Lung (tissue), 12 donors: Measurements from ENCODE around the gene TJP2. TPM values are rescaled to one million over a fixed set of nuclear protein-coding genes. Genes with fewer than 3 reads are reported as not detected.
A peak's percentile ranks its signal among the peaks of the same experiment; 100 is the strongest.

ENCODE experiments used
- ATAC-seq: fragments of 200-7000 bp; cut with Tn5 transposase; one replicate; pipeline ENCODE4 v1.9.1; 2020; ENCODE audit warnings: moderate number of reproducible peaks; ENCODE audit not compliant: insufficient read depth, low FRiP score
- DNase-seq, 3 donors: peaks; one replicate each; pipeline ENCODE4 v3.0.0-alpha.2; 2013 to 2017
- H3K27ac ChIP-seq, 2 donors: one replicate each; pipeline ENCODE4 v1.5.1; 2013; ENCODE audit warnings: mild to moderate bottlenecking in 2 of 2, moderate library complexity in 2 of 2, control low read depth in 1 of 2, inconsistent platforms in 1 of 2, low read depth in 1 of 2, low read length in 1 of 2
- H3K27me3 ChIP-seq, 3 donors: one replicate each; pipeline ENCODE4 v1.5.1; 2013; ENCODE audit warnings: low read length in 2 of 3; ENCODE audit not compliant: control insufficient read depth in 3 of 3, insufficient read depth in 3 of 3
- H3K36me3 ChIP-seq, 4 donors: one replicate each; pipeline ENCODE4 v1.5.1; 2013; ENCODE audit warnings: low read length in 4 of 4, mild to moderate bottlenecking in 1 of 4, moderate library complexity in 1 of 4; ENCODE audit not compliant: control insufficient read depth in 4 of 4, insufficient read depth in 4 of 4
- H3K4me1 ChIP-seq, 5 donors: one replicate each; pipeline ENCODE4 v1.5.1; 2013; ENCODE audit warnings: low read length in 5 of 5, mild to moderate bottlenecking in 2 of 5, moderate library complexity in 1 of 5; ENCODE audit not compliant: control insufficient read depth in 5 of 5, insufficient read depth in 5 of 5
- H3K4me3 ChIP-seq: one replicate; pipeline ENCODE4 v1.5.1; 2013; ENCODE audit warnings: mild to moderate bottlenecking, control low read depth, moderate library complexity
- H3K9ac ChIP-seq, 2 donors: one replicate each; pipeline ENCODE4 v1.5.1; 2013; ENCODE audit warnings: low read length in 2 of 2, control low read depth in 1 of 2; ENCODE audit not compliant: insufficient read depth in 1 of 2
- H3K9me3 ChIP-seq, 4 donors: one replicate each; pipeline ENCODE4 v1.5.1; 2013; ENCODE audit warnings: low read length in 3 of 4, mild to moderate bottlenecking in 1 of 4, moderate library complexity in 1 of 4; ENCODE audit not compliant: control insufficient read depth in 4 of 4, insufficient read depth in 3 of 4
- CTCF ChIP-seq: IDR thresholded peaks from 2 replicates; pipeline ENCODE4 v1.5.1; 2012; ENCODE audit warnings: mild to moderate bottlenecking; ENCODE audit errors: control extremely low read depth, extremely low read depth
- WGBS, 2 donors: extraction: QIAGEN DNeasy Blood & Tissue Kit; methylation state at CpG; one replicate each; pipeline ENCODE4 v1.1.7; 2013; 5-methylcytosine and 5-hydroxymethylcytosine counted together
- polyA plus RNA-seq, 2 donors: library from polyadenylated mRNA; stranded (reverse); fragments of 200-250 nt; gene quantifications; one replicate each; pipeline ENCODE4 v1.2.1, GENCODE V29; 2013
- total RNA-seq, 2 donors: library from RNA; depleted of rRNA in 1 of 2; stranded (reverse); fragments of >200 nt in 1 of 2; gene quantifications; one replicate each; pipeline ENCODE4 v1.2.1, GENCODE V29; 2014 to 2021
- donor health status: control.
- donor health status: control.
- donor health status: Bipolar disorder and iron deficiency.
- donor health status: healthy.
- donor health status: DM: yes; HTN: yes; CAD: no.

The TJP2 gene
- total and polyA plus RNA-seq, 4 donors = 39.3 to 181 (median 73.6) TPM

GRCh38 chr9:69165581-69165980 is 8.5 kb upstream of the TJP2 start:
- Histone ChIP-seq H3K27me3 (no peaks in the 10 kb centered on the region), H3K4me3 (no peak overlapping the region), H3K9ac (no peak overlapping the region), H3K36me3 (no peaks in the 10 kb centered on the region), H3K27ac (no peak overlapping the region), H3K4me1 (peaks cover 0 to 4% (median 0%) of the 10 kb centered on the region in 5 donors), H3K9me3 (no peaks in the 10 kb centered on the region)
- TF ChIP-seq CTCF = no peak
- 89 to 90% methylated on average over 6 of the region's 6 CpGs for WGBS, 2 donors
- ATAC-seq (no peak), DNase-seq (no peak)

- peaks cover 0 to 8% (median 6%) of the 10 kb centered on the region in 5 donors for H3K4me1 ChIP-seq
- H3K4me3 ChIP-seq = no peak overlapping the region
These were observed 5.3 kb upstream of the TJP2 start for GRCh38 chr9:69168709-69169217.

GRCh38 chr9:69170231-69170630 is 3.8 kb upstream of the TJP2 start:
- ATAC-seq (no peak), DNase-seq (no peak)
- peaks cover 3 to 13% (median 9%) of the 10 kb centered on the region in 5 donors for H3K4me1 ChIP-seq
- 66 to 75% methylated on average over 1 of the region's 1 CpG for WGBS, 2 donors
- no peak for TF ChIP-seq CTCF
- H3K9ac ChIP-seq = no peak overlapping the region
- no peak overlapping the region for H3K4me3 ChIP-seq
- no peaks in the 10 kb centered on the region for H3K9me3 ChIP-seq
- H3K36me3 ChIP-seq = no peaks in the 10 kb centered on the region
- no peaks in the 10 kb centered on the region for H3K27me3 ChIP-seq
- peak overlapping the region in 1 of 2 donors; percentile 55 for H3K27ac ChIP-seq

More at GRCh38 chr9:69168709-69169217, 5.3 kb upstream of the TJP2 start:
- H3K9ac ChIP-seq = no peak overlapping the region
- no peaks in the 10 kb centered on the region for H3K27me3 ChIP-seq
- no peak overlapping the region for H3K27ac ChIP-seq
- no peaks in the 10 kb centered on the region for H3K9me3 ChIP-seq
- 24 to 49% methylated on average over 13 of the region's 13 CpGs for WGBS, 2 donors
- no peak for TF ChIP-seq CTCF
- H3K36me3 ChIP-seq = no peaks in the 10 kb centered on the region
- ATAC-seq (peak; percentile 30), DNase-seq (peak in 2 of 3 donors; percentile 53 to 81)

- H3K27me3 ChIP-seq = no peaks in the 10 kb centered on the region
- no peak overlapping the region for H3K4me3 ChIP-seq
- H3K9me3 ChIP-seq = no peaks in the 10 kb centered on the region
- 18 to 47% methylated on average over 7 of the region's 7 CpGs for WGBS, 2 donors
- no peaks in the 10 kb centered on the region for H3K36me3 ChIP-seq
- no peak for ATAC-seq
- TF ChIP-seq CTCF = no peak
- H3K9ac ChIP-seq = no peak overlapping the region
- peak overlapping the region in 1 of 2 donors; percentile 54 for H3K27ac ChIP-seq
- peaks cover 4 to 19% (median 10%) of the 10 kb centered on the region in 5 donors for H3K4me1 ChIP-seq
- no peak for DNase-seq
These were observed 3.0 kb upstream of the TJP2 start for GRCh38 chr9:69171049-69171448.
